ENCODE data around the gene ADAMTSL3.

- TF ChIP-seq CTCF (conservative IDR thresholded peaks at IDR 0.05; ENCODE audit: low read length) (no peak), EZH2phosphoT487 (IDR thresholded peaks at IDR 0.05; ENCODE audit: borderline replicate concordance) (no peak)
Observed at GRCh38 chr15:83889995-83890394, 236.1 kb downstream of the ADAMTSL3 start.
